ENCODE measurements around the gene TBC1D30. TPM values are rescaled to one million over a fixed set of nuclear protein-coding genes. Genes with fewer than 3 reads are reported as not detected.
A peak's percentile ranks its signal among the peaks of the same experiment; 100 is the strongest.

Gene TBC1D30
- polyA plus RNA-seq, 4 donors: 5.4 to 6.7 (median 5.8) TPM

DNA sequence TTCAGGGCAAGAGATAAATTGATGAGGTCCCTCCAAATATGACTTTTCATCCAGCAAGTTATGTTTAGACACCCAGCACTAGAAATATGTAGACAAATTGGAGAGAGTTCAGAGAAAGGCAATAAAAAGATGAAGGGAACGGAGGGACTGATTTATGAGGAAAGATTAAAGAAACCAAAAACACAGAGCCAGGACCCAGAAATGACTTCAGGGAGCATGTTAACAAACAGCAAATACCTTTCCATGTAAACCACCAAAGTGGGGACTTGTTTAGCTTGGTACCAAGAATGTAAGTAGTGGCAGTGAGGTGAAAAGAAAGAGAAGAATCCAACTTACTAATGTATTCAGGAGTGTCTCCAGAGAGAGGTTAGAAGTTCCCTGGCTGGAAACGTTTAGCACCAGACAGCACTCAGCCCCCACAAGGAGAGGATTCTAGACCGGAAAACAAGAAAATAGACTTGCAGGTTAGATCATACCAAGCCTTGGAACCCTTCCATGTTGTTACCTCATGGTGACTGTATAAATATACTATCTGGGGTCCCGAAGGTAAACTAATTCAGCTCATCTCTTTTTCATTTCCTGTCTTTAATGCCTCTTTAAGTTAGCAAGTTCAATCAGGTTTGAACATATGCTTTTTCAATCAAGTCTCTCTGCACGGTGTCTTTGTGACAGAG is 79.2 kb downstream of the TBC1D30 start:
- DNase-seq (ENCODE audit: low read depth in 4 of 4, low spot score in 2 of 4): no peak

GRCh38 chr12:64907097-64907496 is 82.7 kb downstream of the TBC1D30 start:
- no peak for DNase-seq (ENCODE audit: low read depth in 4 of 4, low spot score in 2 of 4)

GRCh38 chr12:64909124-64909523 is 84.7 kb downstream of the TBC1D30 start:
- DNase-seq (ENCODE audit: low read depth in 4 of 4, low spot score in 2 of 4): no peak

DNA sequence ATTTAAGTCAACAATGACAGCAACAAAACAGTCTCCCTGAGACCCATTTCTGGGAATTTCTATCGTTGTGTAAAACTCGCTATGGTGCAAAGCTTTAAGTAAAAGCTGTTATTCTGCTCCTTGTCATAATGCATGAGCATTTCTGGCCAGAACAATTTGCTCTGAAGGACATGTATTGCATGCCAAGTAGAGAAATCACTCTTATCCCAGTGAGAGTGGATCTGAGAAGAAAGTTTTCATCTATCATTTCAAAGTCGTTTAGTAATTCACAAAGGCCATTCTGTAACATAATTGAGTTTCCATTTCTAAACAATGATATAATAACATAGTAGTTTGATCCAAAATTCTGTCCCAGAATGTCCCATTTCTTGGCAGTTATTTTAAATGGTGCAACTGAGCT is 86.6 kb downstream of the TBC1D30 start:
- DNase-seq (ENCODE audit: low read depth in 4 of 4, low spot score in 2 of 4): no peak

DNA sequence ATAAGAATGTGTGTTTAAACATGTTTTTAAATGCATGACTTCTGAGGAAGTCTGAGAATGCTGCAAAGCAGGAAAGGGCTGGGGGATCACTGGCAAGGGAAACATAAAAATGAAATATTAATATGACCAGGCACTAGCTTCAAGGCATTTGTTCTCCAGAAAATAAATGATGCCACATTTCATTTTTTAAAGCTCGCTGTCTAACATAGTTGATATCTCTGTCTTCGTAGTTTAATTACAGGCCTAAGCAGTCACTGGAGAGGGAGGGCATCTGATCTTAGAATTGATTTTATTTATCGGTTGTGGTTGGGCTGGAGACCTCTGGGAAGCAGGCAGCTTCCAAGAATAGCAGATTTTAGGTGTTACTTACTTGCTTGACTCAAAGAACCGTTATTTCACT is 87.5 kb downstream of the TBC1D30 start:
- no peak for DNase-seq (ENCODE audit: low read depth in 4 of 4, low spot score in 2 of 4)

DNA sequence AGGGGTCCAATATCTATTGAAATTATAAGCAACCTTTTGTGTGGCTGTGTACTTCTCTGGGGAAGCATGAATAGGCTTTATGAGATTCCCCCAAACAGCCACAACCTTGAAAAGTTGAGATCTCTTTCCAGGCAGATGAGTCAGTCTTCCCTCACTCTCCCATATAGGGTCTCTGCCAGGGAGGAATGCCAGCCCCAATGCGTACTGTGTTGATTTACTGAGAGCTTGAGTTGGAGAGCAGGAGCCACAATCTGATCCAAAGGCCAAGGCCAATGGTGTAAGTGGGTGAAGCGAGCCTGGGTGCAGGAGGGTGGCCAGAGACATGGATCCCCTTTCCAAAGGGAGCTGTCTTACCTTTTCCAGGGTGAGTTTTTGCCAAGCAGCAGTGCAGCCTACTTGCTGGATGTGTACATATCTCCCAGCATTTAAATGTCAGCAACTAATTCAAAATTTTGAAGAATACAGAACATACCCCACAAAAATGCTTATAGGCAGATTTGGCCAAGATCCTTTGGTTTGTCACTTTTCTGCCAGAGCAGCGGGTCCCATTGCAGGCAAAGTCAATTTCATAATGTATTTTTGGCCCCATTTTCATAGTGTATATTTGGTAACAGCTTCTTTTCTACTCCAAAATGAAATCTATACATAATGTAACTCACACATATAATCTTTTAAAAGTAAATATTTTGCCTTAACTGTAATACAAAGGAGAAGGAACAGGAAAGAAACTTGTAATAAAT is 88.2 kb downstream of the TBC1D30 start:
- no peak for DNase-seq (ENCODE audit: low read depth in 4 of 4, low spot score in 2 of 4)

DNA sequence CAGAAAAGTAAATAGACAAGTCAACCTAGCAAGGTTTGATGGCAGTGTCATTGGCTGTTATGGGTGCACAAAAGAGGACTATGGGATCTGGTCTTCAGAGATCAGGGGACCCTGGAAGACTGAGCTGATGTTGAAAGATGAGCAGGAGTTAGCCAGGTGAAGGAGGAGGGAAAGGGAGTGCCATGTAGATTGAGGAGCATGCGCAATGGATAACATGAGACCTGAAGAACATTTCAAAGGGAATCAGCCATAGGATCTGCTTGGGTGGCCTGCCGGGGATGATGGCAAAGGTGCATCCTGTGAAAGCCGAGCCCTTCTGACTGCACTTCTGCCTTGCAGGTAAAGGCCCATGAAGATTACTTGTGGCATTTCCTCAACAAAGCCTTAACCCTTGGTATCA is 90.8 kb downstream of the TBC1D30 start:
- DNase-seq (ENCODE audit: low read depth in 4 of 4, low spot score in 2 of 4): no peak

DNA sequence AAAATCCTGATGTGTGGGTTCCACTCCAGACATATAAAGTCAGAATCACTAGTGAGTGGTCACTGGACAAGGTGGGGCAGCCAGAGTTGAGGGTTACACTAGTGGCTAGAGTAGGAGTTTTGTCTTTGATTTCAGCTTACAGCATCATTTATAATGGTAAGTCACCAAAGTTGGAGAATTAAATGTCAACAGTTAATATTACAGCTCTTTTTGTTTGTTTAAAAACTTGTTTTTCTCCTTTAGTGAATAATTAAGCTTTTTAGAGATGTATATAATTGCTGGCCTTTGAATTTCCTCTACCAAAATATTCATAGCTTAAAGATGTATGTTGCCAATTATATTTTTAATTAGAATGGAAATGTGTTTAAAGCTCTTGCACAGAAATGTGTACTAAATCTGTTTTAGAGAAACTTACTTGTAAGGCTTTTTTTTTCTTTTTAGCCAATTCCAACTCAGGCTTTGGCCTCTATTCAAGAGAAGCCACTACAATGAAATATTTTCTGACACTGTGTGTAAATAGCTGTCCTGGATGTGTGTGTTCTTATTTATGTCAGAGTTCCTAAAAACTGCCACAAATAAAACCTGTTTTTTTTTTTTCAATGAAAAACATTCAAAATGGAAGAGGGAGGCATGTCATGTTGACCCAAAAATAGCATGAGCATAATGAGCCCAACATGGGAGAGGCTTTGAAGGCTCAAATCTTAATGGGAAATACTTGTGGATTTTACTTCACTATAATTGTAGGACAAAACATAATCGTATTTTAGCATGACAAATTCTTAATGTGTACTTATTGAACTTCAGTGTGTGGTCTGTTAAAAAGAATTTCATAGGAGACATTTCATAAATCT is 92.2 kb downstream of the TBC1D30 start:
- DNase-seq (ENCODE audit: low read depth in 4 of 4, low spot score in 2 of 4): peak in 1 of 4 donors; percentile 36

GRCh38 chr12:64918344-64918743 is 93.9 kb downstream of the TBC1D30 start:
- no peak for DNase-seq (ENCODE audit: low read depth in 4 of 4, low spot score in 2 of 4)

DNA sequence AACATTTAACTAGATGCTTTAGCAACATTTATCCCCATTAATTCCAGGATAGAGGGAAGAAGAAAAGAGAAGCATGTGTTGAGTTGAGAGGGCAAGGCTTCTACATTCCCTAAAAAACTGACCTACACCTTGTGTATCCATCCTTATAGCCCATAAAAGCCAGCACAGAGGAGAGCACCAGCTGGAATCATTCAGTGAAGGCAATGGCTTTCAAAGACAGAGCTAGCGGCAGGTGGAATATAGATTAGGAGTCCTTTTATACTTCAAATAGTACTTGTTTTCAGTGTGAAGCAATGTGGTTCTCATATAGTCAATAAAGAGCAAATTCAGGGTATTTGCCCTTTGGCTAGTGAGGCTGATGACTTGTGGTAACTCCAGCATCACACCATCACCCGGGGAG is 94.4 kb downstream of the TBC1D30 start:
- no peak for DNase-seq (ENCODE audit: low read depth in 4 of 4, low spot score in 2 of 4)

DNA sequence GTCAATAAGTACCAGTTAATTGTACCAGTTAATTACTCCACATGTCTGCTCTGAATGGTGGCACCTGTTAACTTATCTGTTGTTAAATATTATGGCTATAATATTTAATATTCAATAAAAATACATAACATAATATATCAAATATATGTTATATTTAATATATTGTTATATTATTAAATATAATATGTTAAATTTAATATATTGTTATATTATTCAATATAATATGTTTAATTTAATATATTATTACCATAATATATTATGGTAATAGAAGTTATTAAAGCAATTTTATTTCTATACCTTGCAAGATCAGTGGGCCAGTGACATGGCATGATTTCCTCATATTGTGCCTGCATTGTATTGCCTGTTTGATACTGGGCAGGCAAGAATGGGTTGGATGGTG is 98.4 kb downstream of the TBC1D30 start:
- DNase-seq (ENCODE audit: low read depth in 4 of 4, low spot score in 2 of 4): no peak

GRCh38 chr12:64923536-64923935 is 99.1 kb downstream of the TBC1D30 start:
- DNase-seq (ENCODE audit: low read depth in 4 of 4, low spot score in 2 of 4): no peak

Other genes with a start within 250 kb of the TBC1D30 start
- 10 to 100 TPM; 17.4 to 20.5 (median 18.8) TPM for gene RASSF3, start 214.2 kb upstream of the TBC1D30 start, polyA plus RNA-seq (ENCODE audit: insufficient read length in 4 of 4)
- gene GNS, start 65.2 kb upstream of the TBC1D30 start, polyA plus RNA-seq (ENCODE audit: insufficient read length in 4 of 4): 100 to 1,000 TPM; 118 to 172 (median 150) TPM